Measurements from ENCODE around the gene FBXO11.

The FBXO11 gene

GRCh38 chr2:47803770-47804169 is 102.5 kb downstream of the FBXO11 start:
- DNase-seq: no peak
- in situ Hi-C loops (cut with HindIII; ENCODE audit: low pct_ligation_motif_present, low pct_unique_long_range_greater_than_20kb, low sequenced_read_pairs): no loop called here

- in situ Hi-C loops (cut with HindIII; ENCODE audit: low pct_ligation_motif_present, low pct_unique_long_range_greater_than_20kb, low sequenced_read_pairs): no loop called here
- no peak for DNase-seq
Observed at GRCh38 chr2:47803363-47803762, 102.9 kb downstream of the FBXO11 start.

DNA sequence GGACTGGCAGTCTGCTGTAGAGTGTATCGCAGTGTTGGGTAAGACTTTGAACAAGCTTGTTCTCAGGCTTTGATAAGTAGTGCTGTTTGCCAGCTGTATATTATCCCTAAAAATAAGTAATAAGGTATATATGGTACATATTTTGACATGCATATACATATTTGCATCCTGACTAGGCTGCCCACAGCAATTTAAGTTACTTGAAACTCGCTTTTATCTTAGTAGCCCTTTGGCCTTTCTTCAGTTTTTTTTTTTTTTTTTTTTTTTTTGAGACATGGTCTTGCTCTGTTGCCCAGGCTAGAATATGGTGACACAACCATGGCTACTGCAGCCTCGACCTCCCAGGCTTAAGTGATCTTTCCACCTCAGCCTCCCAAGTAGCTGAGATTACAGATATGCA is 105.2 kb downstream of the FBXO11 start:
- no peak for DNase-seq
- in situ Hi-C loops (cut with HindIII; ENCODE audit: low pct_ligation_motif_present, low pct_unique_long_range_greater_than_20kb, low sequenced_read_pairs): no loop called here

DNA sequence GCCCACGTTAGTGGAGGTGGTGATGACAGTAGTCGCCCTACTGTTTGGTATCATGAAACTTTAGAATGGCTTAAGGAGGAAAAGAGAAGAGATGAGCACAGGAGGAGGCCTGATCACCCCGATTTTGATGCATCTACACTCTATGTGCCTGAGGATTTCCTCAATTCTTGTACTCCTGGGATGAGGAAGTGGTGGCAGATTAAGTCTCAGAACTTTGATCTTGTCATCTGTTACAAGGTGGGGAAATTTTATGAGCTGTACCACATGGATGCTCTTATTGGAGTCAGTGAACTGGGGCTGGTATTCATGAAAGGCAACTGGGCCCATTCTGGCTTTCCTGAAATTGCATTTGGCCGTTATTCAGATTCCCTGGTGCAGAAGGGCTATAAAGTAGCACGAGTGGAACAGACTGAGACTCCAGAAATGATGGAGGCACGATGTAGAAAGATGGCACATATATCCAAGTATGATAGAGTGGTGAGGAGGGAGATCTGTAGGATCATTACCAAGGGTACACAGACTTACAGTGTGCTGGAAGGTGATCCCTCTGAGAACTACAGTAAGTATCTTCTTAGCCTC is 107.2 kb downstream of the FBXO11 start:
- in situ Hi-C loops (cut with HindIII; ENCODE audit: low pct_ligation_motif_present, low pct_unique_long_range_greater_than_20kb, low sequenced_read_pairs): no loop called here
- DNase-seq: no peak

- DNase-seq: no peak
- in situ Hi-C loops (cut with HindIII; ENCODE audit: low pct_ligation_motif_present, low pct_unique_long_range_greater_than_20kb, low sequenced_read_pairs): no loop called here
Observed at GRCh38 chr2:47798631-47799030, 107.7 kb downstream of the FBXO11 start.

GRCh38 chr2:47796090-47796697 is 110.1 kb downstream of the FBXO11 start:
- in situ Hi-C loops (cut with HindIII; ENCODE audit: low pct_ligation_motif_present, low pct_unique_long_range_greater_than_20kb, low sequenced_read_pairs): no loop called here
- no peak for DNase-seq

- DNase-seq: no peak
- in situ Hi-C loops (cut with HindIII; ENCODE audit: low pct_ligation_motif_present, low pct_unique_long_range_greater_than_20kb, low sequenced_read_pairs): no loop called here
Observed at GRCh38 chr2:47785986-47786385, 120.3 kb downstream of the FBXO11 start.

DNA sequence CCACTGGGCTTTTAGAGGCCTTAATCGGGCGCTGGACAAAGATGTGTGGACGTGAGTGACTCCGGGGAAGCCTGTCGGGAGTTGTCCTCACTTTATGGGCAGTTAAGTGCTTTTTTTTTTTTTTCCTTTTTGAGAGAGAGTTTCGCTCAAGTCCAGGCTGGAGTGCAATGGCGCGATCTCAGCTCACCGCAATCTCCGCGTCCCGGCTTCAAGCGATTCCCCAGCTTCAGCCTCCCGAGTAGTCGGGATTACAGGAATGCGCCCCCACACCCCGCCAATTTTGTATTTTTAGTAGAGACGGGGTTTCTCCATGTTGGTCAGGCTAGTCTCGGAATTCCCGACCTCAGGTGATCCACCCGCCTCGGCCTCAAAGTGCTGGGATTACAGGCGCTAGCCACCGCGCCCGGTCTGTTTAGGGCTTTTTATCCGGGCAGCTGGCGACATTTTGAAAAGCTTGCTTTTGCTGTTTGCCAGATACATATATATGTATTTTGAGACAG is 121.9 kb downstream of the FBXO11 start:
- in situ Hi-C loops (cut with HindIII; ENCODE audit: low pct_ligation_motif_present, low pct_unique_long_range_greater_than_20kb, low sequenced_read_pairs): no loop called here
- no peak for DNase-seq

DNA sequence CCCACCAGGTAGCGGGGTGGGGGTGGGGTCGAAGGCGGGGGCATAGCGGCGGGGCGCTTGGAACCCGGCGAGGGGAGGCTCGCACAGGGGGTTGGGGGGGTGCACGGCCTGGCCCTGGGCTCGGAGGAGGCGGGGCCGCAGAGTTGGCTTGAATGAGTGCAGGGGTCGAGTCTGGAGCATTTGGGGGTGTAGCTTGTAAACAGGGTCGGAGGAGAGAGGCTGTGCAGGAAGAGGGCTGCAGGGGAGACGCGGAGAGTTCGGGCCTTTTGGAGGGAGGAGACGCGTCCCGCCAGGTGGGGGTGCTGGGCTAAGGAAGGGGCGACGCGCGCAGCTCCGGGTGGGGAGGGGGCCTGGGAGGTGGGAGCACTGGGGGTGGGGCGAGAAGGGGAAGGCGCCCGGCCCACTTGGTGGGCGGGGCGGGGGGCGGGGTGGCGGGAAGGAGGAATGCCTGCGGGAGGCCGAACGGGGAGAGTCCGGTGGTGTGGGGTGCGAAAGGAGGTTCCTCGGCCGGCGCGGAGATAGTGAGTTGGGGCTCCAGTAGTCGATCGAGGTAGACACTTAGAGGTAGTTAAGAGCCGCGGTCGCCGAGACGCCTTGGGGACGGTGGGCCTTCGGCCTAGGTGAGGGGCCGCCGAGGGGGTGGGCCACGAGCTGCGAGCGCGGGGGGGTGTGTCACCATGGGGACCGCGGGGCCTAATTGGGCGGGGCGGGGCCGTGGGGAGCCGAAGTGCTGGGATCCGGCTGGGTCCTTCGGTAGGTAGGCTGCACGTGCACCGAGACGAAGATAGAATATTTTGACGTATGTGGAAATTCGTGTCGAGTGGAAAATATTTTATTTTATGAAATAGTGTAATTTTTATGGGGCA is 122.6 kb downstream of the FBXO11 start:
- in situ Hi-C loops (cut with HindIII; ENCODE audit: low pct_ligation_motif_present, low pct_unique_long_range_greater_than_20kb, low sequenced_read_pairs): no loop called here
- DNase-seq: peak; percentile 77

DNA sequence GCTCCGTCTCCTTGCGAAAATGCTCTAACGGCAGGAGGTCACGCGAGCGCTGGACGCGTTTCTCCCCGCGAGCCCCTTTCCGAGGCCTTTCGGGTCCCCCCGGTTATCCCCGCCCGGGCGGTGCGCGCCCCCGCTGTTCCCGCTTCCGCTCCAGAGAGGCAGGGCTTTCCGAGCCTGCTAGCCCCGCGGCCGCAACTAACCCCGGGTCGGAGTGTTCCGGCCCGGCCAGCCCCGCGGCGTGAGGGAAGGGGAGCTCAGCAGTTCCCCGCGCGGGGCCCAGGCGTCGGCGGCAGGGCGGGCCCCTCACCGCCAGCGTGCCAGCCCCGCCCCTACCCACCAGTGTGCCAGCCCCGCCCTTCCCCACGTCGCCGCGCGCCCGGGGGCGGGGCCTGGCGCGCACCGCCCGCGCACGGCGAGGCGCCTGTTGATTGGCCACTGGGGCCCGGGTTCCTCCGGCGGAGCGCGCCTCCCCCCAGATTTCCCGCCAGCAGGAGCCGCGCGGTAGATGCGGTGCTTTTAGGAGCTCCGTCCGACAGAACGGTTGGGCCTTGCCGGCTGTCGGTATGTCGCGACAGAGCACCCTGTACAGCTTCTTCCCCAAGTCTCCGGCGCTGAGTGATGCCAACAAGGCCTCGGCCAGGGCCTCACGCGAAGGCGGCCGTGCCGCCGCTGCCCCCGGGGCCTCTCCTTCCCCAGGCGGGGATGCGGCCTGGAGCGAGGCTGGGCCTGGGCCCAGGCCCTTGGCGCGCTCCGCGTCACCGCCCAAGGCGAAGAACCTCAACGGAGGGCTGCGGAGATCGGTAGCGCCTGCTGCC is 123.4 kb downstream of the FBXO11 start, which contains the start of gene MSH6:
Gene MSH6, plus strand, starts transcription at position 475 of the 815 bp plus-strand sequence. Its CDS starts 89 bp downstream, at position 564.
- in situ Hi-C loops (cut with HindIII; ENCODE audit: low pct_ligation_motif_present, low pct_unique_long_range_greater_than_20kb, low sequenced_read_pairs): no loop called here

GRCh38 chr2:47782381-47782670 is 124.0 kb downstream of the FBXO11 start:
- in situ Hi-C loops (cut with HindIII; ENCODE audit: low pct_ligation_motif_present, low pct_unique_long_range_greater_than_20kb, low sequenced_read_pairs): no loop called here

More for the DNA sequence above, 123.4 kb downstream of the FBXO11 start, which contains the start of gene MSH6:
- DNase-seq: peak; percentile 93

DNA sequence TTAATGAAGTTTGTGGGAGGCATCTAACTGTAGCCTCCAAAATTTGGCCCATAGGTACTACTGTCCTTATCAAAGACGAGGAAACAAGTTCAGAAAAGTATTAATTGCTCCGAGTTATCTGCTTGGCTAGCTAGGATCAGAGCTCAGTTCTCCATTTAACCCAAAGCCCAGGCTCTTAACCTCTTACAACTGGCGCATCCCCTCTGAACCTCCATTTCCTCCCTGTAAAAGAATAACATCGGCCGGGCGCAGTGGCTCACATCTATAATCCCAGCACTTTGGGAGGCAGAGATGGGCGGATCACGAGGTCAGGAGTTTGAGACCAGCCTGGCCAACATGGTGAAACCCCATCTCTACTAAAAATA is 126.9 kb downstream of the FBXO11 start:
- DNase-seq: no peak
- in situ Hi-C loops (cut with HindIII; ENCODE audit: low pct_ligation_motif_present, low pct_unique_long_range_greater_than_20kb, low sequenced_read_pairs): no loop called here

More at GRCh38 chr2:47782381-47782670, 124.0 kb downstream of the FBXO11 start:
- no peak for DNase-seq

DNA sequence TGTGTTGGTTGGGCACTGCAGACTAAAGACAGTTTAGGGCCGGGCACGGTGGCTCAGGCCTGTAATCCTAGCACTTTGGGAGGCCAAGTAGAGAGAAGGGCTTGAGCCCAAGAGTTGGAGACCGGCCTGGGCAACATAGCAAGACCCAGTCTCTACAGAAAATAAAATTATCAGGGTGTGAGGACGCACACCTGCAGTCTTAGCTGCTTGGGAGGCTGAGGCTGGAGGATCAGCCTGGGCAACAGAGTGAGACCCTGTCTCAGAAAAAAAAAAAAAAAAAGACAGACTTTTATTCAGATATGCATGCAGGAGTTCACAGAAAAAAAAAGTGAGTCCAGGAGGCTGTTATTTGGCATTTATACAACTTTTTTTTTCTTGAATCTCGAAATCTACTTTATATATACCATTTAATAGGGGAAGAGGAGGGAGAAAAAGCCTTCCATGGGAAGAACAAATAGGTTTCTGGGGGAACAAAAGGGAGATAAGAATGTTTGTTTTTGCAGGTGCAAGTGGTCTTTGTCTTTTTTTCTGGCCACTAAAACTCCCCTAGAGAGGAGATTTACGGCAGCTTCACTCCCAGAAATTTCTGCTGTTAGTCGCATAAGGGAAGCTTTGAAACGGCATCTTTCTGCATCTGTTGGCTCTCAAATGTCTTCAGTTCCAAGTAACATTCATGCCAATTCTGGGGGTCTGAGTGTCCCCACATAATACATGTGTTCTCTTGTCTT is 127.4 kb downstream of the FBXO11 start:
- in situ Hi-C loops (cut with HindIII; ENCODE audit: low pct_ligation_motif_present, low pct_unique_long_range_greater_than_20kb, low sequenced_read_pairs): no loop called here
- no peak for DNase-seq

GRCh38 chr2:47777277-47777937 is 128.9 kb downstream of the FBXO11 start:
- in situ Hi-C loops (cut with HindIII; ENCODE audit: low pct_ligation_motif_present, low pct_unique_long_range_greater_than_20kb, low sequenced_read_pairs): no loop called here

DNA sequence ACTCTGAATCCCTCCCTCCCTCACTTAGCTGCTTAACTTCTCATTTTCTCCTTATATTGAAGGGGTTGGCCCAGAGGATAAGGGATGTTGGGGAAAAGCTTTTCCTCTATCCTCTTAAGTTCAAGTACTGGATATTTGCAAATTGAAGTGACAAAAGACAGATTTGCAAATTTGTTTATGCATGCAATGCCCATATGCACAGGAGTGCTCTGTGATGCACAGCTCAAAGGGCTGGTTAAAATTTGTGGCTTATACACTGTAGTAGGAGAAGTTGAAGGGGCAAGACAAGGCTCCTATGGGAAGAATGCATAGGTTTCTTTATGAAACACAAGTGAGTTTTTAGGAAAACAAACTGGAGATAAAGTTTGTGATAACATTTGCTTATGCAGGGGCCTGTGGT is 131.7 kb downstream of the FBXO11 start:
- in situ Hi-C loops (cut with HindIII; ENCODE audit: low pct_ligation_motif_present, low pct_unique_long_range_greater_than_20kb, low sequenced_read_pairs): no loop called here
- DNase-seq: no peak

More at GRCh38 chr2:47777277-47777937, 128.9 kb downstream of the FBXO11 start:
- DNase-seq: no peak

DNA sequence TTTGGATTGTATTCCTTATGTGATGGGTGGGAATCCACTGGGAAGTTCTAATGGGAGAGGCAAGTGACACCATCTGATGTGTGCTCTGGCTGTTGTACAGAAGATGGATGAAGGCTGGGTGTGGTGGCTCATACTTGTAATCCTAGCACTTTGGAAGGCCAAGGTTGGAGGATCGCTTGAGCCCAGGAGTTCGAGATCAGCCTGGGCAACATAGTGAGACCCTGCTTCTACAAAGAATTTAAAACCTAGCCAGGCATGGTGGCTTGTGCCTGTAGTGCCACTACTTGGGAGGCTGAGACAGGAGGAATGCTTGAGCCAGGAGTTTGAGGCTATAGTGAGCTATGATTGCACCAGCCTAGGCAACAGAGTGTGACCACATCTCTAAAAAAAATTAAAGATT is 134.0 kb downstream of the FBXO11 start:
- in situ Hi-C loops (cut with HindIII; ENCODE audit: low pct_ligation_motif_present, low pct_unique_long_range_greater_than_20kb, low sequenced_read_pairs): no loop called here
- DNase-seq: no peak

GRCh38 chr2:47771211-47771610 is 135.1 kb downstream of the FBXO11 start:
- DNase-seq: peak; percentile 99
- in situ Hi-C loops (cut with HindIII; ENCODE audit: low pct_ligation_motif_present, low pct_unique_long_range_greater_than_20kb, low sequenced_read_pairs): no loop called here

- DNase-seq: no peak
- in situ Hi-C loops (cut with HindIII; ENCODE audit: low pct_ligation_motif_present, low pct_unique_long_range_greater_than_20kb, low sequenced_read_pairs): no loop called here
Observed at GRCh38 chr2:47769318-47769717, 137.0 kb downstream of the FBXO11 start.
